Measurements from ENCODE around the gene TMEM192.

- TF ChIP-seq CTCF (conservative IDR thresholded peaks at IDR 0.05 in 1 of 2, IDR thresholded peaks at IDR 0.05 in 1 of 2; ENCODE audit: extremely low read depth in 1 of 2, insufficient read depth in 1 of 2, low read depth in 1 of 2, low read length in 2 of 2): no peak
- no peak for TF ChIP-seq EZH2 (IDR thresholded peaks at IDR 0.05; ENCODE audit: borderline replicate concordance, low read length)
These were observed 53.3 kb downstream of the TMEM192 start for GRCh38 chr4:165059386-165059785.

All from mammary epithelial cell (primary cell).